ENCODE results near the gene HDAC10. TPM values are rescaled to one million over a fixed set of nuclear protein-coding genes. Genes with fewer than 3 reads are reported as not detected.
A peak's percentile ranks its signal among the peaks of the same experiment; 100 is the strongest.

Gene HDAC10
- total and polyA plus RNA-seq, 7 donors: 7.2 to 47.4 (median 12.5) TPM

GRCh38 chr22:50272044-50272802, 21.2 kb upstream of the HDAC10 start:
- TF ChIP-seq EP300 (IDR thresholded peaks at IDR 0.05): no peak
- TF ChIP-seq POLR2A (IDR thresholded peaks at IDR 0.05): no peak
- no peak for TF ChIP-seq POLR2AphosphoS5 (IDR thresholded peaks at IDR 0.05)
- no peak for TF ChIP-seq CTCF (IDR thresholded peaks at IDR 0.05)
- Histone ChIP-seq H3K9me3 (no peaks in the 10 kb centered on the region), H3K36me3 (peaks cover 0 to 23% (median 15%) of the 10 kb centered on the region in 4 donors), H3K27me3 (peaks cover 4 to 31% (median 23%) of the 10 kb centered on the region in 3 donors), H3K4me1 (peaks cover 0 to 52% (median 48%) of the 10 kb centered on the region in 4 donors), H3K27ac (peak overlapping the region in 1 of 4 donors; percentile 32), H3K4me3 (peak overlapping the region in 3 of 4 donors; percentile 49 to 57 (median 54))
- no peak for DNase-seq
- WGBS, 2 donors: 44 to 50% methylated on average over 26 of the region's 26 CpGs
- intact Hi-C loops (cut with DNase I): no loop called here

DNA sequence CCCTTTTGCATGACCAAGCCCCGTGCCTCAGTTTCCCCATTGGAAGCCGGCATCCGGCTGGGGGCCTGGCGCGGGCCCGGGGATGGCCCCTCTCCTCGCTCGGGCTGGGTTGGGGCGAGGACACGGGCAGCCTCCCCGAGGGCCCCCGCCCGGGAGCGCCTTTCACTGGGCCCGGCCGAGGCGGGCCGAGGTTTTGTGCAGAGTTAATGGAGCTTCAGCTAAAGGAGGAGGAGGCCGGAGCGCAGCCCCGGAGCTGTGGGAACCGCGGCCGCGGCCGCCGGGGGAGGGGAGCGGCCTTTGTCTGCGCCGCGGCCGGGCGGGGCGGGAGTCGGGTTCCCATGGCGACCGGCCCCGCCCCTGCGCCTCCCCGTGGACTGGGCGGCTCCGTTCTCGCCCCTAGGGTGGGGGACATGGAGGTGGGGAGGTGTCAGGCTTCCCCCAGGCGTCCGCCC, 20.5 kb upstream of the HDAC10 start:
- Histone ChIP-seq H3K9me3 (no peaks in the 10 kb centered on the region), H3K27ac (peak overlapping the region in 2 of 4 donors; percentile 52 to 72), H3K4me1 (peaks cover 0 to 59% (median 52%) of the 10 kb centered on the region in 4 donors), H3K4me3 (peak overlapping the region in 3 of 4 donors; percentile 49 to 57 (median 54)), H3K27me3 (peaks cover 4 to 38% (median 23%) of the 10 kb centered on the region in 3 donors), H3K36me3 (peaks cover 0 to 16% (median 12%) of the 10 kb centered on the region in 4 donors)
- intact Hi-C loops (cut with DNase I): no loop called here
- DNase-seq: no peak
- TF ChIP-seq POLR2AphosphoS5 (IDR thresholded peaks at IDR 0.05): peak in 1 of 4 donors; percentile 8
- no peak for TF ChIP-seq POLR2A (IDR thresholded peaks at IDR 0.05)
- 1% methylated on average over 45 of the region's 45 CpGs for WGBS, 2 donors

DNA sequence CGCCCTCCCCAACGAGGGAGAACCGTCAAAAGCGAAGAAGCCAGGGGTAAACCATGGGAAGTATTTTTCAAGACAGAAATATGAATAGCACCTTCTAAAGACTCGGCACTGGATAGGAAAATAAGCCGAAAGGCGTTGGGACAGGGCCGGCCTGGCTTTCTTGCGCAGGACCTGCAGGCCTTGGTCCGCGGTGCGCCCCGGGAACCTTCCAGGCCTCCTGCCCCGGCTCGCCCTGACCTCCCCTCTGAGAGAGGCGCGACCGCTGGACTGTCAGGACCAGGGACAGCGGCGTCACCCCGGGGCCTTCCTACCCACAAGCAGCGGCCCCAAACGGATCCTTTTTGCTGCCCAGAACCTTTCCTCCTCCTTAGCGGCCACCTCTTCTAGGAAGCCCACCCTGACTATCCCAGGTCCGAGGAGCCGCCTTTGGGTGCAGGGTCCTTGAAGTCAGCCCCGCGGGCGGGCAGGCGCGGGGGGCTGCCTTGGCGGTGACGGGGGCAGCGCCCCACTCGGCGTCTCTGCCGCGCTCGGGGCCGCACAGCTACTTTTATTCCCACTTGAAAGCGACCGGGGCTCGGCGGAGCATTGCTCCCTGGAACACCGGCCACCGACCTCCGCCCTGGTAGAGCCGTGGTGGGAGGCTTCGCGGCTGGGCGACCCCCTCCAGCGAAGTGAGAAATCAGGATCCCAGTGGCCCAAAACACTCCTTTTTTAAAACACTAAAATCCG, 19.8 kb upstream of the HDAC10 start:
- WGBS, 2 donors: 2 to 3% methylated on average over 53 of the region's 53 CpGs
- peak overlapping the region; percentile 24 to 72 (median 54) for H3K27ac ChIP-seq
- H3K36me3 ChIP-seq: peaks cover 0 to 11% (median 9%) of the 10 kb centered on the region in 4 donors
- intact Hi-C loops (cut with DNase I): no loop called here
- no peak for TF ChIP-seq POLR2AphosphoS5 (IDR thresholded peaks at IDR 0.05)
- no peak for TF ChIP-seq CTCF (IDR thresholded peaks at IDR 0.05)
- no peak for TF ChIP-seq EP300 (IDR thresholded peaks at IDR 0.05)
- no peak for TF ChIP-seq POLR2A (IDR thresholded peaks at IDR 0.05)
- no peak for DNase-seq
- peak overlapping the region; percentile 19 to 57 (median 52) for H3K4me3 ChIP-seq
- no peaks in the 10 kb centered on the region for H3K9me3 ChIP-seq
- peaks cover 0 to 59% (median 48%) of the 10 kb centered on the region in 4 donors for H3K4me1 ChIP-seq
- H3K27me3 ChIP-seq: peaks cover 4 to 39% (median 23%) of the 10 kb centered on the region in 3 donors

GRCh38 chr22:50269970-50270665, 19.1 kb upstream of the HDAC10 start, which contains the start of gene MAPK11:
TSS of gene MAPK11 (minus strand) at chr22:50270380. CDS start at chr22:50270292, 88 bp downstream.
- H3K36me3 ChIP-seq: peaks cover 0 to 4% (median 2%) of the 10 kb centered on the region in 4 donors
- peaks cover 4 to 39% (median 23%) of the 10 kb centered on the region in 3 donors for H3K27me3 ChIP-seq
- no peaks in the 10 kb centered on the region for H3K9me3 ChIP-seq
- no peak for DNase-seq
- H3K4me3 ChIP-seq: peak within 1 kb of the TSS; percentile 19 to 57 (median 52)
- intact Hi-C loops (cut with DNase I): no loop called here
- peaks cover 0 to 59% (median 48%) of the 10 kb centered on the region in 4 donors for H3K4me1 ChIP-seq
- no peak for TF ChIP-seq POLR2A (IDR thresholded peaks at IDR 0.05)
- H3K27ac ChIP-seq: peak within 1 kb of the TSS; percentile 52 to 72 (median 56)
- WGBS, 2 donors: 1% methylated on average over 92 of the region's 92 CpGs

GRCh38 chr22:50269573-50269969, 18.5 kb upstream of the HDAC10 start:
- Histone ChIP-seq H3K4me1 (peaks cover 0 to 59% (median 48%) of the 10 kb centered on the region in 4 donors), H3K9me3 (no peaks in the 10 kb centered on the region), H3K27ac (peak overlapping the region; percentile 49 to 72 (median 56)), H3K27me3 (peaks cover 4 to 39% (median 23%) of the 10 kb centered on the region in 3 donors), H3K36me3 (no peaks in the 10 kb centered on the region), H3K4me3 (peak overlapping the region in 3 of 4 donors; percentile 49 to 57 (median 54))
- TF ChIP-seq EP300 (IDR thresholded peaks at IDR 0.05) (no peak), CTCF (IDR thresholded peaks at IDR 0.05) (no peak), POLR2AphosphoS5 (IDR thresholded peaks at IDR 0.05) (no peak), POLR2A (IDR thresholded peaks at IDR 0.05) (no peak)
- intact Hi-C loops (cut with DNase I): no loop called here
- 8 to 10% methylated on average over 18 of the region's 18 CpGs for WGBS, 2 donors
- DNase-seq: no peak
